Measurements from ENCODE around the gene CCR4.
"Not testable (repeated sequence)": the region's sequence is repeated elsewhere in the genome, so short reads cannot be mapped to it uniquely, and the experiment has no call there.

Gene CCR4

DNA sequence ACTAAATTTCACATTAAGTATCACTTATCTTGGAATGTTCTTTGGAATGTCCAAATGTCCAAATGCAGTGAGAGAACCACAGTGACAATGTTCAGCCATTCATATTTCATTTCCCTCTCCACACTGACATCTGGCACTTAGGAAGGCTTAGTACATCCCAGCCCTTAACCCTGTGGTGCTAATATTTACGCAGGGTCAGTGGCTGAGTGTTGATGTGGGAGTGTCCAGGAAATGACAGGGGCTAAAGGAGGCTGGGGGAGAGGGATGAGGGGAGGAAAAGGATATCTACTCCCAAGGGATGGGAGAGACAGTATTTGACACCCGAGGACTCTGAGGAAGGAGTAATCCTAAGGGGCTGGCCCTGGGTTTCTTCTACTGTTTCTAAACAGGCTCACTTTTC is 14.1 kb upstream of the CCR4 start:
- Histone ChIP-seq H3K36me3 (no peaks in the 10 kb centered on the region), H3K27me3 (no peaks in the 10 kb centered on the region), H3K9me3 (no peaks in the 10 kb centered on the region), H3K27ac (no peak overlapping the region), H3K4me3 (no peak overlapping the region), H3K4me1 (no peaks in the 10 kb centered on the region)
- no peak for DNase-seq
- TF ChIP-seq, protein P1, sequence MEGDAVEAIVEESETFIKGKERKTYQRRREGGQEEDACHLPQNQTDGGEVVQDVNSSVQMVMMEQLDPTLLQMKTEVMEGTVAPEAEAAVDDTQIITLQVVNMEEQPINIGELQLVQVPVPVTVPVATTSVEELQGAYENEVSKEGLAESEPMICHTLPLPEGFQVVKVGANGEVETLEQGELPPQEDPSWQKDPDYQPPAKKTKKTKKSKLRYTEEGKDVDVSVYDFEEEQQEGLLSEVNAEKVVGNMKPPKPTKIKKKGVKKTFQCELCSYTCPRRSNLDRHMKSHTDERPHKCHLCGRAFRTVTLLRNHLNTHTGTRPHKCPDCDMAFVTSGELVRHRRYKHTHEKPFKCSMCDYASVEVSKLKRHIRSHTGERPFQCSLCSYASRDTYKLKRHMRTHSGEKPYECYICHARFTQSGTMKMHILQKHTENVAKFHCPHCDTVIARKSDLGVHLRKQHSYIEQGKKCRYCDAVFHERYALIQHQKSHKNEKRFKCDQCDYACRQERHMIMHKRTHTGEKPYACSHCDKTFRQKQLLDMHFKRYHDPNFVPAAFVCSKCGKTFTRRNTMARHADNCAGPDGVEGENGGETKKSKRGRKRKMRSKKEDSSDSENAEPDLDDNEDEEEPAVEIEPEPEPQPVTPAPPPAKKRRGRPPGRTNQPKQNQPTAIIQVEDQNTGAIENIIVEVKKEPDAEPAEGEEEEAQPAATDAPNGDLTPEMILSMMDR (IDR thresholded peaks at IDR 0.05) = no peak
- intact Hi-C loops (cut with DNase I; ENCODE audit: low total_unique reads) = no loop called here

DNA sequence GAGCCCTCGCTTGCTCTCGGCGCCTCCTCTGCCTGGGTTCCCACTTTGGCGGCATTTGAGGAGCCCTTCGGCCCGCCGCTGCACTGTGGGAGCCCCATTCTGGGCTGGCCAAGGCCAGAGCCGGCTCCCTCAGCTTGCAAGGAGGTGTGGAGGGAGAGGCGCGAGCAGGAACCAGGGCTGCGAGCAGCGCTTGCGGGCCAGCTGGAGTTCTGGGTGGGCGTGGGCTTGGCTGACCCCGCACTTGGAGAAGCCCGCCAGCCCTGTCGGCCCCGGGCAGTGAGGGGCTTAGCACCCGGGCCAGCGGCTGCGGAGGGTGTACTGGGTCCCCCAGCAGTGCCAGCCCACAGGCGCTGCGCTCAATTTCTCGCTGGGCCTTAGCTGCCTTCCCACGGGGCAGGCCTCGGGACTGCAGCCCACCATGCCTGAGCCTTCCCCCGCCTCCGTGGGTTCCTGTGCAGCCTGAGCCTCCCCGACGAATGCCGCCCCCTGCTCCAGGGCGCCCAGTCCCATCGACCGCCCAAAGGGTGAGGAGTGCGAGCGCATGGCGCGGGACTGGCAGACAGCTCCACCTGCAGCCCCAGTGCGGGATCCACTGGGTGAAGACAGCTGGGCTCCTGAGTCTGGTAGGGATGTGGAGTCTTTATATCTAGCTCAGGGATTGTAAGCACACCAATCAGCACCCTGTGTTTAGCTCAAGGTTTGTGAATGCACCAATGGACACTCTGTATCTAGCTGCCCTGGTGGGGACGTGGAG is 11.7 kb upstream of the CCR4 start:
- H3K36me3 ChIP-seq, H3K27ac ChIP-seq, H3K4me1 ChIP-seq, DNase-seq, H3K4me3 ChIP-seq, H3K27me3 ChIP-seq, H3K9me3 ChIP-seq: not testable (repeated sequence)
- intact Hi-C loops (cut with DNase I; ENCODE audit: low total_unique reads) = loop anchor here (10.0 kb wide), 1 partner anchor 125 kb away; no protein-coding TSS in a partner anchor

DNA sequence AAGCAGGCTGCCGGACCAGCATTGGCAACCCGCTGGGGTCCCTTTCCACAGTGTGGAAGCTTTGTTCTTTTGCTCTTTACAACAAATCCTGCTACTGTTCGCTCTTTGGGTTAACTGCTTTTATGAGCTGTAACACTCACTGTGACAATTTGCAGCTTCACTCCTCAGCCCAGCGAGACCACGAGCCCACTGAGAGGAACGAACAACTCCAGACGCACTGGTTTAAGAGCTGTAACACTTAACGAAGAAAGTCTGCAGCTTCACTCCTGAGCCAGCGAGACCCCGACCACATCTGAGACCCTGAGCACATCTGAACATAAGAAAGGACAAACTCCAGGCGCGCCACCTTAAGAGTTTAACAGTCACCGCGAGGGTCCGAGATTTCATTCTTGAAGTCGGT is 10.7 kb upstream of the CCR4 start:
- Histone ChIP-seq H3K27me3 (no peaks in the 10 kb centered on the region), H3K4me3 (no peak overlapping the region), H3K27ac (no peak overlapping the region), H3K36me3 (no peaks in the 10 kb centered on the region), H3K4me1 (no peaks in the 10 kb centered on the region), H3K9me3 (no peaks in the 10 kb centered on the region)
- no peak for DNase-seq
- intact Hi-C loops (cut with DNase I; ENCODE audit: low total_unique reads) = loop anchor here (10.0 kb wide), 1 partner anchor 124 kb away; no protein-coding TSS in a partner anchor
- TF ChIP-seq, protein P1 (IDR thresholded peaks at IDR 0.05) = no peak

DNA sequence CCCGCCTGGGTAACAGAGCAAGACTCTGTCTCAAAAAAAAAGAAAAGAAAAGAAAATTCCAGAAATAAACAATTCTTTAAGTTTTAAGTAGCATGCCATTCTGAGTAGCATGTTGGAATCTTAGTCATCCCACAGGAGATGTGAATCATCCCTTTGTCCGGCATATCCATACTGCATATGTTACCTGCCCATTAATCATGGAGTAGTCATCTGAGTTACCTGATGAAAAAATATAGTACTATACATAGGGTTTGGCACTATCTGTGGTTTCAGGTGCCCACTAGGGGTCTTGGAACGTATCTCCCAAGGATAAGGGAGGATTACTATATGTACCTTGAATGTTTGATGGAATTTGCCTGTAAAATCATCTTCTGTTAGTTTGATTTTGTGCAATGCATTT is 6.3 kb upstream of the CCR4 start:
- Histone ChIP-seq H3K4me3 (no peak overlapping the region), H3K27ac (no peak overlapping the region), H3K9me3 (no peaks in the 10 kb centered on the region), H3K4me1 (no peaks in the 10 kb centered on the region), H3K36me3 (no peaks in the 10 kb centered on the region), H3K27me3 (no peaks in the 10 kb centered on the region)
- no peak for DNase-seq
- intact Hi-C loops (cut with DNase I; ENCODE audit: low total_unique reads) = loop anchor here (10.0 kb wide), 1 partner anchor 120 kb away; no protein-coding TSS in a partner anchor
- TF ChIP-seq, protein P1 (IDR thresholded peaks at IDR 0.05) = no peak

DNA sequence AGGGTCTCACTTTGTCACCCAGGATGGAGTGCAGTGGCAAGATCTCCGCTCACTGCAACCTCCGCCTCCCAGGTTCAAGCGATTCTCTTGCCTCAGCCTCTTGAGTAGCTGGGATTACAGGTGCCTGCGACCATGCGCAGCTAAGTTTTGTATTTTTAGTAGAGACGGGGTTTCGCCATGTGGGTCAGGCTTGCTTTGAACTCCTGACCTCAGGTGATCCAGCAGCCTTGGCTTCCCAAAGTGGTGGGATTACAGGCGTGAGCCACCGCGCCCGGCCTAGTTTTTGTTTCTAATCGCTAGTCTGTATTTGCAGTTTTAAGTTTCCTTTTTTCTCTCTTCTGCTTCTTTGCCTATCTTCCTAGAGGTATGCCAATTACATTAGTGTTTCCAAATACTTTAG is 5.8 kb upstream of the CCR4 start:
- H3K4me3 ChIP-seq, H3K9me3 ChIP-seq, H3K4me1 ChIP-seq, H3K27me3 ChIP-seq, DNase-seq, H3K27ac ChIP-seq, H3K36me3 ChIP-seq: not testable (repeated sequence)
- intact Hi-C loops (cut with DNase I; ENCODE audit: low total_unique reads) = loop anchor here (10.0 kb wide), 1 partner anchor 119 kb away; no protein-coding TSS in a partner anchor

DNA sequence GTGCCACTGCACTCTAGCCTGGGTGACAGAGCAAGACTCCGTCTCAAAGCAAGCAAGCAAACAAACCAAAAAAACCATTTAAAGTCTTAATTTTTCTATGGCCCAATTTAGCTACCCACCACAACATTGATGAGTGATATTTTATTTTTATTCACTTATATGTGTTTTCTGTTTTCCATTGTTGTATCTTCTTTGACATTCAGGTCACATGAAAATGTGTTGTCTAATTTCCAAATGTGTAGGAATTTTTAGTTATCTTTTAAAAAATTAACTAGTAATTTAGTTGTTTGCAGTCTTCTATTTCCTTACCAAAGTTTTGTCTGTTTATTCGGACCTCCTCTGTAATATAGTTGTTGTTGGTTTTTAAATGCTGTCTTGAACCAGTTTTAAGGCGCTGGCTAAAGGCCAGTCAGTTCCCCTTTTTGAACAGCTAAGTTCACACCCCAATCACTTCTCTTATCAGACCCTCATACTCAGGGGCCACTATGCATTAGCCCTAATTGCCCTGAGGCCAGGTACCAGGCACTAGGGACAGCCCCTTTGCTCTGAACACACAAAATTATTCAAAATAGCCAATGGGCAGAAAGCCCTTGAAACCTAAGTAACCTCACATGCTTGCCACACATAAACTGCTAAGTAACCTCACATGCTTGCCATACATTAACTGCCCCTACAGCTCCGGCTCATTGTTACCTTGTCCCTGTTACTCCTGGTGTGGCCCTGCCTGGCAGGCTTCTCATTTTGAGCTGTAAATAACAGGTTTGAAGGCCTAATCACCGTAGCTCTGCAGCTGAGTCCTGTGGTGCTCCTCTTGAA is 4.3 kb upstream of the CCR4 start:
- no peaks in the 10 kb centered on the region for H3K4me1 ChIP-seq

More for the DNA sequence above, 4.3 kb upstream of the CCR4 start:
- Histone ChIP-seq H3K4me3 (no peak overlapping the region), H3K27ac (no peak overlapping the region), H3K36me3 (no peaks in the 10 kb centered on the region), H3K9me3 (no peaks in the 10 kb centered on the region), H3K27me3 (no peaks in the 10 kb centered on the region)
- TF ChIP-seq, protein P1 (IDR thresholded peaks at IDR 0.05) = no peak
- DNase-seq = no peak
- intact Hi-C loops (cut with DNase I; ENCODE audit: low total_unique reads) = loop anchor here (10.0 kb wide), 1 partner anchor 118 kb away; no protein-coding TSS in a partner anchor

Measured in tibial artery (tissue), 4 donors.